Left lobe of liver (tissue), 2 donors: ENCODE results near the gene DEDD. TPM values are rescaled to one million over a fixed set of nuclear protein-coding genes. Genes with fewer than 3 reads are reported as not detected.

ENCODE experiments used
- ATAC-seq: fragments of 200-7000 bp; cut with Tn5 transposase; one replicate; pipeline ENCODE4 v1.9.1; 2020; ENCODE audit warnings: mild to moderate bottlenecking, moderate library complexity
- DNase-seq: peaks from one replicate; pipeline ENCODE4 v3.0.0-alpha.2; 2020; ENCODE audit warnings: low spot score
- total RNA-seq: library from RNA; stranded (reverse); gene quantifications from one replicate; pipeline ENCODE4 v1.2.1, GENCODE V29; 2021
- donor health status: DM: no; HTN: no; CAD: no; lungs with moderate emphysema.
- donor health status: DM: no; HTN: yes; CAD: no.

The DEDD gene, protein sequence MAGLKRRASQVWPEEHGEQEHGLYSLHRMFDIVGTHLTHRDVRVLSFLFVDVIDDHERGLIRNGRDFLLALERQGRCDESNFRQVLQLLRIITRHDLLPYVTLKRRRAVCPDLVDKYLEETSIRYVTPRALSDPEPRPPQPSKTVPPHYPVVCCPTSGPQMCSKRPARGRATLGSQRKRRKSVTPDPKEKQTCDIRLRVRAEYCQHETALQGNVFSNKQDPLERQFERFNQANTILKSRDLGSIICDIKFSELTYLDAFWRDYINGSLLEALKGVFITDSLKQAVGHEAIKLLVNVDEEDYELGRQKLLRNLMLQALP
- total RNA-seq = 17.6 TPM

DNA sequence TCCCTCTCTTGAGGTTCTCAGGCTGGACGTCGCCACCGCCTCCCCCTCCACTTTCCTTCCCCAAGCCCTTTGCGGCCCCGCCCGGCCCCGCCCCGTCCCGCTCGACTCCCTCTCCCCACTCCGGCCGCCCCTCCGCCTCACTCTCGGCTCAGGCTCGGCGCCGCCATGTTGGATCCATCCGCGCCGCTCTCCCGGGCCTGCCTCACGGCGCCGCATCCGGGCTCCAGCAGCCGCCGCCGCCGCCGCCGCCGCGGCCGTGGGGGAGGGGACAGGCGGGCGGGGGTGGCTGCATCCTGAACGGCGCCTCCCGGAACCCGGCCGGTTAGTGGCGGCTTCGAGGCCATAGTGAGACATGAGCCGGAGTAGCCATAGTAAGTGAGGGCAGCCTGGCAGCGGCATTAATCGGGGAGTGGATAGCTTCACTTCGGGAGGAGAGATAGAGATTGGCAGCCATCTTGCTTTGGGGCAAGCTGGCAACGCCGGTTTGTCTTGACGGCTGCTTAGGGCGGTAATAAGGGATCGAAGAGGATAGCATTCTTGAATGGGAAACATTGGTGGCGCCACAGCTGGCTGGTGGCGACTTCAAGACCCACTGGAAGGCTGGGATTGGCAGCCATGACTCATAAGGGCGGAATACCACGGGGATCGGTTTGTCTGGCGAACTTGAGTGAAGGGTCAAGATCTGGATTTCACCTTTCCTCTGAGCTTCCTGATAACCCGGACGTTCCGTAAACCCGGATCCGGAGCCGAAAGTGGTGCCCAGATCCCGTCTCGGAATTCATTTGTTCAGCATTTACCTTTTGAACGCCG lies at the start of gene DEDD:
Gene DEDD (minus strand): TSS at position 258 of the 810 bp plus-strand sequence. CDS start 8,205 bp downstream, outside the sequence.
- ATAC-seq = peak; percentile 92
- DNase-seq = peak; percentile 94

DNA sequence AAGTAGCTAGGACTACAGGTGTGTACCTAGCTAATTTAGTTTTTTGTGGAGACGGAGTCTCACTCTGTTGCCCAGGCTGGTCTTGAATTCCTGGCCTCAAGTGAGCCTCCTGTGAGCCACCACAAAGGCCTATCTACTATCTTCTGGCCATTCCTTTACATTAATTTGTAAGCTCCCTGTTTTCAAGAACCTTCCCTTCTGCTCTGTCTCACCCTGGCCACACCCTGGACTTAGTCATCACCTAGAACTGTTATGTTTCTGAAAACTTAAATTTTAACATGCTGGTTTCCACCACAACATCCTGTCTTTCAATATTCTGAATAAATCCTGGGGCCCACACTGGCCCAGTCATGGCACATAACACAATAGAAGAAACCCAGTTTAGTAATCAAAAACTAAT lies 49.7 kb upstream of the DEDD start:
- DNase-seq = no peak
- ATAC-seq = no peak

DNA sequence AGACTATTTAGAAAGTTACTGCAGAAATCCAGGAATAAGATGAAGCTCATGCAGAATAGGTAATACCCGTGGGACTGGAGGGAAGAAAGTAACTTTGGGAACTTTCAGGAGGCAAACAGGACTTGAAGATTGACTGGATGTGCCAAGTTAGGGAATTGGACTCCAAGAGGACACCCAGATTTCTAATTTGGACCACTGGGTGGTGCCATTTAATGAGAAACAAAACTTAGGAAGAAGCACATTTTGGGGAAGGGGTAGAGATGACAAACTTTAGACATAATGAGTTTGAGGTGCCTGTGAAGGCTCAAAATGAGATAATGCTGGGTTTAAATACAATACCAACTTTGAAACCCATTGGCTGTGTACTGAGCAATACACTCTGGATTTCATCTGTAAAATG lies 48.2 kb upstream of the DEDD start:
- ATAC-seq = no peak
- DNase-seq = no peak

GRCh38 chr1:161179698-161180097 lies 47.2 kb upstream of the DEDD start:
- ATAC-seq (no peak), DNase-seq (no peak)

DNA sequence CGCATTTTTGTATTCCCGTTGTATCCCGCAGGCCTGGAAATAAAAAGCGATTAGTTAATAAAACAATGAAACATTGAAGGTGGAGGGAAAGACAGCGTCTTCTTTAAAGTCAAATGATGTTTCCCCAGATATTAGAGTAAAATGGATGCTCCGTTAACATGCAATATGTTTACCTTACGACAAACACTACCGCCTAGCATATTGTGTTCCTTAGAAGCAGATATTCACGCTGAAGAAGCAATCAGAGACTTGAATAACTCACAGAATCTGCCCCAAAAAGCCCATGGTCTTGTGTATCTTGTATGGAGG lies 45.4 kb upstream of the DEDD start:
- DNase-seq (no peak), ATAC-seq (no peak)

DNA sequence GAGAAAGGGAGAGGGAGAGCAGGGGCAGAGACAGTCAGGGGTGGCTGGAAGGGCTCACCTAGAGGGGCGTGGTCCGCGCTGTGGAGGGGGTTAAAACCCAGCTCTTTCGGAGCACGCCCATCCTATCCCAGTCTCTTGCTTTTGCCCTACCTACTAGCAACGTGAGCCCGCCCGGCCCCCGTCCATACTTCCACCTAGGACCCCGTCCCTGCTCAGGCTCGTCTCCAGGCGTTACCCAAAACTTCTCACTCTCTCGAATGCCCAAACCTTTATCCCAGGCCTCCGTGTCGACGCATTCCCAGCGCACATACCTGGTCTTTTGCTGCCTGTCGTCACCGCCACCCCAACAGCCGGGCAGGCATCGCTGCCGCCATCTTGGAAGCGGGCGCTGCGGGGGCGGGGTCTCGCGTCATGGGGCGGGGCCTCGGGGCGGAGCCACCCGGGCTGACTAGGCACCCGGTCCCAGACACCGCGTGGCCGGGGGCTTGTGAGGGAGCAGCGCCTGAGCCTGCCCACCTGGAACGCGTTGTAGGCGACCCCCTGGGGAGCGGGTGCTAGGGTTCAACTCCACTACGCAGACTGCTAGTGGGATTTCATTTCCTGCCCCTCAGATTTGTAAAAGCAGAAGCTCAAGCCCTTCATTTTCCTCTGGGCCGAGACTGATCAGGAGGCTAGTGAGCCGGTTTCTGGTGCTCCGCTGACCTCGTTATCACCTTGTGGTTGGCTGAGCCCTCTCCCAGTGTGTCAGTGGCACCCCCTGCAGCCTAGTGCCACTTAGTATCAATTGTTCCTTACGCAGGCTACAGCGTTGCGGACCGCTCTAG lies 44.9 kb upstream of the DEDD start, which contains the start of gene B4GALT3:
Gene B4GALT3 (minus strand): TSS at position 396 of the 824 bp plus-strand sequence. CDS start 1,447 bp downstream, outside the sequence.
- ATAC-seq (peak; percentile 96), DNase-seq (peak; percentile 92)

DNA sequence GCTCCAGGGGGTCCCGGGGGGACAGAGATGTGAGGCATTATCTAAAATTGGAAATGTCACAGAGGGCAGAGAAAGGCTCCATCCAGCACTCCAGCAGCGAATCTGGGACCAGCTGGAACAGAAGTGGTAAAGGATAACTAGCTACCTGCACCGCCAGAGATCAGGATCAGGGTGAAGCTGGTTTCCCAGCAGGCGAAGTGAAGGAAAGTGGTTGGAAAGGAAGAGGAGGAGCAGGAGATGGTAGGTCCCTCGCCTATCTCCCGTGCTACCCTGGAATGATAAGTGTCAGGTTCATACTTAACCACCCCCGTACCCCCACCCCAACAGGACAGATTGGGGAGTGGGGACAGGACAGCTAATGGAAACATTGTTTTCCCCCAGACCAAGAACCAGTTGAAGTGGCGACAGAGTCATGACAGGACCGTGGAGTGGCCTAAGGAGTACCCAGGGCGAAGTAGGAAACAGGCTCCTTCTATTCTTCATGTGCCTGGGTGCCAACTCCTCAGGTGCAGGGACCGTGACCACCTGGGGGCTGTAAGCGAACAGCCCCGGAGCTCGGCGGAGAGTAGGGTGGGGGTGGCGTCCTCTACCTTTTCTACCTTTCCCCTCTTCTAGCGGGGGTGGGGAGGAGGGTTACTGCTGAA lies 44.1 kb upstream of the DEDD start:
- ATAC-seq (no peak), DNase-seq (no peak)

- DNase-seq (no peak), ATAC-seq (no peak)
These were observed 43.4 kb upstream of the DEDD start for GRCh38 chr1:161175771-161176453.

GRCh38 chr1:161174911-161175310 lies 42.4 kb upstream of the DEDD start:
- ATAC-seq (no peak), DNase-seq (no peak)

- no peak for ATAC-seq
- DNase-seq = no peak
These were observed 41.2 kb upstream of the DEDD start for GRCh38 chr1:161173711-161174110.

DNA sequence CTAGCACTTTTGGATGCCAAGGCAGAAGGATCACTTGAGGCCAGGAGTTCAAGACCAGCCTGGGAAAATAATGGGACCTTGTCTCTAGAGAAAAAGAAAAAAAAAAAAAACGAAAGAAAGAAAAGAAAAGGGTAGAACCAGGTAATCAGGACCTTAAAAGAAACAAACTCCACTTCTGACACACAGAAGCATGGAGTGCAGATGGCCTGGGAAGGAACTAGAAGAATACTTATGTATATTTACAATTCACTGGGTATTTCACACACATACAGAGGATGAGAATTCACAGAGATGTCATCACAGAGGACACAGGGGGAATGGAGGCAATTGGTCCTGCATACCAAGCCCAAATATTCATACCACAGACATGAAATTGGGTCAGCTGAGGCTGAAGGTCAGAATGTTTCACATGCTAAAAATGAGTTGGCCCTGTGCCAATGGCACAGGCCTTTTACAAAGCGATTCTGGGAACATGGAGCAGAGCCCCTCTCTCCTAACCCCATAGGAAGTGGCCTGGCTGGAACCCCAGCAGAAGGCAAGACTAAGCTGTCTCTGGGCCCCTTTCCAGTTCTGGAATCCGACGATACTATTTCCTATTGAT lies 40.4 kb upstream of the DEDD start:
- DNase-seq = no peak
- ATAC-seq = no peak

DNA sequence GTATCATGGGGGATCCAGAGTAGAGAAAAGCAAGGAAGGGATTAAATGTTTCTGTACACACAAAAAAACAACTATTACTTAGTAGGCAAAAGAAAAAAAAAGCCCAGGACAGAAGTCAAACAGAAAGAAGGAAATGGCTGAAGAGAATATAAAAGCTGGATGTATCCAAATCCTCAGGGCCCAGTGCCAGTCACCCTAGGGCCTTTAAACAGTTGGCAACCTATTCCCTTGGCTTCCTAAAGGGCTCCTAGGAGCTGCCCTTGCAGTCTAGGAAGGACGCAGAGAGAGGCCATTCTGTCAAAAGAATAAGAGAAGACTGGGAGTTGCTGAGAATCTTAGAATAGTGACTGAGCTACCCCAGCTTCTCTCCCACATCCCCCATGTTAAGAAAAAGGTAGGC lies 39.9 kb upstream of the DEDD start:
- ATAC-seq (no peak), DNase-seq (no peak)

DNA sequence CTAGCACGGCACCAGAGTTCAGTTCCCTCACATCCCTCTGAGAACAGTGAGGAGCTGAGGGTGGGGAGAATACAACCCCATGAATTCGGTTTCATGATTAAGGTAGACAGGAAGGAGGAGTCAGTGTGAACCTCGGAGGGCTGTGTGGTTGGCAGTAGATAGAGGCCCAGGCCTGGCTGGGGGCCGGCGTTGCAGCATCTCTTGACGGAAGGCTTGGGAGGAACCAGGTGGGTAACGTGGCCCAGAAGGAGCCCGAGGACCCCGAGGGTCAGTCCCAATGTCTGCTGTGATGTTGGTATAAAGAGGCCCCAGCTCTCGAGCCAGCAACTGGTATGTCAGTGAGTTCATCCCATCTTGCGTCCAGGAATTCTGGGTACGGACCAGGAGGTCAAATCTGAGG lies 39.2 kb upstream of the DEDD start:
- DNase-seq = no peak
- ATAC-seq = no peak

GRCh38 chr1:161171191-161171590 lies 38.7 kb upstream of the DEDD start:
- DNase-seq = no peak

DNA sequence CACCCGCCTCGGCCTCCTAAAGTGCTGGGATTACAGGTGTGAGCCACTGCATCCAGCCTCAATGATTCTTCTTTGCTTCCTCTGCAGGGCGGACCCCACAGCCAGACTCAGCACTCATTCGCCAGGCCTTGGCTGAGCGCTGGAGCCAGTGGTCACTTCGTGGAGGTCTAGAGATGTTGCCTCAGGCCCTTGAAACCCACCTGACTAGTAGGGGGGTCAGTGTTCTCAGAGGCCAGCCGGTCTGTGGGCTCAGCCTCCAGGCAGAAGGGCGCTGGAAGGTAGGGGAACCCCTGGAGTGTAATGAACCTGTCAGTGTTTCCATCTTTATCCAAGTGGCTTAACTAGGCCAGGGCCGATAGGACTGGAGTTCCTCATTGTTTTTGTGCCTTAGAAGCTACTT lies 36.4 kb upstream of the DEDD start:
- no peak for DNase-seq

More at GRCh38 chr1:161171191-161171590, 38.7 kb upstream of the DEDD start:
- no peak for ATAC-seq

GRCh38 chr1:161166669-161167548 lies 34.4 kb upstream of the DEDD start:
- ATAC-seq (no peak), DNase-seq (no peak)

More for the DNA sequence above, 36.4 kb upstream of the DEDD start:
- ATAC-seq = no peak

DNA sequence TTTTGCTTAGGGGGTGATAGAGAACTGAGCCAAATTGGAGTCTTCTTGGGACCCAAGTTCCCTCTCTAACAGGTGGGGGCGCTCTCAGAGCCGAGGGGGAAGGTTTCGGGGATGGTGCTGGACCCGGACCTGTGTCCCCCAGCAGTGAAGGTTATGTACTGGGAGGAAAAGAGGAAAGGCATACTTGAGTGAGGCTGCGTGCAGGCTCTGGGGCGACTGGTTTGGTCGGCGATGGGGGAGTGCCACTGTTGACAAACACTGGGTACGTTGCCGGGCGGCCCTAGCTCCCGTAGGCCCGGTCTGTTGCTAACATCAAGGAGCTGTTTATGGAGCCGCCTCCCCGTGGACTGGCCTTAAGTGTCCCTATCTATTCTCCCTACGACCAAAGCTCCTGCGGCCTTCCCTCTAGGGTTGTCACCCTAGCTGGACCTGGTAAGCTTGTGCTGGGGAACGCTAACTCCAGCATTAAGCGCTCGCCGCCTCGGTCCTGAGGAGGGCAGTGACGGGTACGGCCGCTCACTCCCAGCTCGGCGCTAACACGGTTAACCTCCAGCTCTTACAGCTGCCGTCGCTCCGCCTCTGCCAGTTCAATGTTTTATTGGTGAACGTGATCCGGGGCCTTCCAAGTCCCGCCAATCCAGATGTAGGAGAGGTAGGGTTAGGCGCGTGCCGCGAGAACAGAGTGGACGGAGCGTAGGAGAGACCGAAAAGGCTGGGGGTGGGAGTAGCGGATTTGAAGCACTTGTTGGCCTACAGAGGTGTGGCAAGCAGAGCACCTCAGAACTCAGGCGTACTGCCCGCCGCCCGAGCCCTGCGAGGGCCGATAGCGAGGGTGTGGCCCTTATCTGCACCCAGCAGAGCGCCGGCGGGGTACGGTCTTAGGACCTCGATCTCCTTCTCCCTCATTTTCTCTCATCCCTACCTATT lies 33.5 kb upstream of the DEDD start, which contains the start of gene PPOX:
Gene PPOX (plus strand): TSS at position 685 of the 927 bp plus-strand sequence. CDS start 422 bp downstream, outside the sequence.
- ATAC-seq (peak; percentile 93), DNase-seq (peak; percentile 98)
